Lung microvascular endothelial cell (primary cell): ENCODE data around the gene UBE2E2. TPM values are rescaled to one million over a fixed set of nuclear protein-coding genes. Genes with fewer than 3 reads are reported as not detected.
"Not testable (repeated sequence)": the region's sequence is repeated elsewhere in the genome, so short reads cannot be mapped to it uniquely, and the experiment has no call there.

Experiments
- DNase-seq, 2 donors: peaks; one replicate each; pipeline versions ENCODE4 v3.0.0 to v3.0.0-alpha.2; 2010; ENCODE audit warnings: low read depth in 2 of 2
- total RNA-seq: library from RNA; depleted of rRNA; stranded (reverse); fragments of >200 nt; gene quantifications from 2 replicates; pipeline ENCODE4 v1.2.1, GENCODE V29; 2014

Gene UBE2E2
- total RNA-seq = 20.4 and 28.5 TPM in 2 replicates

DNA sequence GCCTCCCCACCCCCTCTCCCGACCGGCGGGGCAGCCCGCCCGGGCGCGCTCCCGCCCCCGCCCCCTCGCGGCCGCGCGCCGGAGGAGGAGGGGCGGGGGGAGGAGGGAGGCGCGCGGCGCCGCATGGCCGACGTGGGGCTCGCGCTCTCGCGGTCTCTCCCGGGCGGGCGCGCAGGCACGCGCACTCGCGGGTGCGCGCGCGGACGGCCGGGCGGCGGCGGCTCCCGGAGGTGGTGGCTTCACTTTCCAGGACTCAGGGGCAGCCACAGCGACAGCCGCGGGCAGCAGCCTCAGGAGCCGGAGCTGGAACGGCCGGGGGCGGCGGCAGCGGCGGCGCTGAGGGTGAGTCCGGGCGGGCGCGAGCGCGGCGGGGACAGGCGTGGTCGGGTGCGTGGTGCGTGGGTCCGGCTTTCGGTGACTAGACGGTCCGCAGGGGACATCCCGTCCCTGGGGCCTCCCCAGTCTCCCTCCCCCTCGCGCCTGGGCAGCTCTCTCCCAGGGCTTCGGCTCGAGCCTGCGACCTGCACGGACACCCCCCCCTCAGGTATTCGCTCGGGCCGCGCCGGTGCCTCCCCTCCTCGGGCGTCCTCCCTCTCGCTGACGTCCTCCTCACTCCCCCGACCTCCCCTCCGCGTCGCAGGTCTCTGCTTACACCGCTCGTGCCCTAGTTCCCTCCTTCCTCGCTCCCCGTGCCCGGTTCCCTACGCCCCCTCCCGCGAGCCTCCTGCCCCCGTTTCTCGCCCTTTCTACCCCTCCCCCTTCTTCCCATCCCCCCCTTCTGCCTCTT is at the start of gene UBE2E2:
TSS of gene UBE2E2 (plus strand) at position 407 of the 787 bp plus-strand sequence.
- peak; percentile 76 to 87 for DNase-seq

DNA sequence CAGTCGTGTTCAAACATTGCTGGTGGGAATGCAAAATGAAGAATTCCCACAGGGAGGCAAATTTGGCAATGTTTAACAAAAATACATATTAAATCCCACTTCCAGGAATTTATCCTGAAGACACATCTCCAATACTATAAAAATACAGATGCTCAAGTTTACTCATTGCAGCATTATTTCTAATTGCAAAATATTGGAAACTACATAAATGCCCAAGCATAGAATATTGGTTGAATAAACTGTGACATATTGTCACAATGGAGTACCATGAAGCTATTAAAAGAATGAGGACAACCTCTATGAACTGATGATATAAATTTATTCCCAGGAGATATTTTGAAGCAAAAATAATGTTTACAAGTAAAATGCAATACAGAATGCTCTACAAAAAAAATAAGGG is 49.7 kb upstream of the UBE2E2 start:
- no peak for DNase-seq

DNA sequence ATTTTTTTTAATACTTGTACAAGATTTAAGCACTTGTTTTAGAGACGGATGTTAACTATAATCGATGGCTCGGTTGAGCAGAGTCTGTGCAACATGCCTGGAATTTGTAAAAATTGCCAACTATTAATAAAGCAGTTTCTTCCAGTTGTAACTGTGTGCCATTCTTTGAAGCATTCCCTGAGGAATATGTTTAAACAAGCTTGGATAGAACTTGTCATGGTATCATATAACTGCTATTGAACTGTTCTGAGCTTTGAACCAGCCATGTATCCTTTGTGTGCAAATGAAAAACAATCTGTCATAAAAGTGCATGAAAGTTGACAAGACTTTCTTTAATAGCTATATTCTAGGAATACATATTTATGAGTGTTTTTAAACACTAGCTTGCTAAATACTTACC is 45.8 kb upstream of the UBE2E2 start:
- no peak for DNase-seq

DNA sequence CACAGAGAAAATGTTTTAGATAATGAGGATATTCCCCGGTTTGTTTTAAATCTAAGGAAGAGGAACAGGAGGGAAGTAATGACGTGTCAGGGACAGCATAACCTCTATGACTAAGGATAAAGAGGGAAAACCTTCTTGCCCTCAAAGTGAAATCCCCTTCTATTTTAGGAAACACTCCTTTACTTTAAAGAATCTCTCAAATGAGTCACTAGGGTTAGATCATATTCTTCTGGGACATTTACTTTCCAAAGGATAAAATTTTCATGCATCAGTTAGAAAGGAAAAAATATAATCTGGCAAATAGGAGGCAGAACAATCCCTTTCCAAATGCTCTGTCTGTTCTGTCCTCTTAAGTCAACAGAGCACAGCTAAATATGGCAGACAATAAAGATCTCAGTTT is 43.2 kb upstream of the UBE2E2 start:
- peak; percentile 6 to 89 for DNase-seq

DNA sequence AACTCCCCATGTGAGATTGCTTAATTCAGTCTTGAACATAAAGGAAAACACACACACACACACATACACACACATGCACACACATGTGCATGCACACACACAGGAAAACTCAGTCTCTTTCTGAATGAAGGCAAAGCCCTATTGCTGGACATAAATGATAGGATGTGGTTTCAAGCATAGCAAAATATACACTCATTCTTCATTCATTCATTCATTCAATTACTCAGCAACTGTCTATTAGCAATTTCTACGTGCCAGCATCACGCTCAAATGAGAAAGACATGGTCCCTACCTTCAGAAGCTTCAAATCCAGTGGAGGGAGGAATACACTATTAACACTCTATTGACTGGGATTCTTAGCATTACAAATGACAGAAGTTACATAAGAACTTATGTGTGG is 41.8 kb upstream of the UBE2E2 start:
- no peak for DNase-seq

DNA sequence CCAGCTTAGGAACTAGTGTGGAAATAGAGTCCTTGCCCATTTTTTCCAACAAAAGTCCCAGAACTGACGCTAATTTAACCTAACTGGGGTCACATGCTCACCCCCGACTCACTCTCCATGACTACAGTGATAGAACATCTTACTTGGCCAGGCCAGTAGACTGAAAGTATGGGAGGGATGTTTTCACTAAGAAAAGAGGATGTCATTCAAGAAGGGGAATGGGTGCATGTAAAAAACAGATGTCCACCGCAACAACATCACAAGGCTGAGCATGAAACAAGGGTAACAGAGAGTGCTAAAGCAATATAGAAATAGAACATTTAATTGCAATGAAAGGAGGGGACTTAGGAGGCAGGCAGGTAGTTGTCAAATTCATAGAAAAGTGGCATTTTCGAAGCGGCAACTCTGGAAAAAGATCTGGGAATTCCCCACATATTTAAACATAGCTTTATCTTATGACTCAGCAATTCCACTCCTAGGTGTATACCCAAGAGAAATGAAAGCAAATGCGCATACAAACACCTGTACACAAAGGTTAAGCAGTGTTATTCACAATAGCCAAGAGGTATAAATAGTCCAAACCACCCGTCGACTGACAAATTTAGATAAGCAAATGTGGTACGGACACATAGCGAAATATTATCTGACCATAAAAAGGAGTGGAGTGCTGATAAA is 41.1 kb upstream of the UBE2E2 start:
- peak in 1 of 2 donors; percentile 10 for DNase-seq

DNA sequence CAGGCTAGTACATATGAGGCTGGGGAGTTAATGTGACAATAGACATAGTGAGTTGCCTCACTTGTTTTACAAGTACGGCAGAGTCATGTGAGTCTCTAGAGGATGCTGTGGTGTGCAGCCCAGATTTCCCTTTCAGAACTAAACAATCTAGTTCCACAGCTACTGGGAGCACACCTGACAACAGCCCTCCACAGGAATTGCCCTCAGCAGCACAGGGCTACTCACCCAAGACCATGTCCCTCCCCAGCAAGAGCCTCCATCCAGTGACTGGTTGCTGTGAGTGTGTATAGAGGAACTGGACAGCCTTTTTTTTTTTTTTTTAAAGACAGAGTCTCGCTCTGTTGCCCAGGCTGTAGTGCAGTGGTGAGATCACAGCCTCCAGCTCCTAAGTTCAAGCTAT is 40.2 kb upstream of the UBE2E2 start:
- no peak for DNase-seq

DNA sequence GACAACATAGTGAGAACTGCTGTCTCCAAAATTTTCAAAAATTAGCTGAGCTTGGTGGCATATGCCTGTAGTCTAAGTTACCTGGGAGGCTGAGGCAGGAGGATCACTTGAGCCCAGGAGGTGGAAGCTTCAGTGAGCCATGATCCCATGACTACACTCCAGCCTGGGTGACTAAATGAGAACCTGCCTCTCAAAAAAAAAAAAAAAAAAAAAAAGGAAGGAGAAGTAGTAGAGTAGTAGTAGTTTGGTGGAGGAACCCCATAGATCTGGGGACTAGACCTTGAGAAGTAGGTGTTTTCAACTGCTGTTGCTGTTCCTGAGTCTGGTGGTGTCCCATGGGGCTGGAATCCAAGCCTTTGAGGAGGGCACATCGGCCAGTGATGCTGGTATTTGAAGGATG is 38.4 kb upstream of the UBE2E2 start:
- no peak for DNase-seq

DNA sequence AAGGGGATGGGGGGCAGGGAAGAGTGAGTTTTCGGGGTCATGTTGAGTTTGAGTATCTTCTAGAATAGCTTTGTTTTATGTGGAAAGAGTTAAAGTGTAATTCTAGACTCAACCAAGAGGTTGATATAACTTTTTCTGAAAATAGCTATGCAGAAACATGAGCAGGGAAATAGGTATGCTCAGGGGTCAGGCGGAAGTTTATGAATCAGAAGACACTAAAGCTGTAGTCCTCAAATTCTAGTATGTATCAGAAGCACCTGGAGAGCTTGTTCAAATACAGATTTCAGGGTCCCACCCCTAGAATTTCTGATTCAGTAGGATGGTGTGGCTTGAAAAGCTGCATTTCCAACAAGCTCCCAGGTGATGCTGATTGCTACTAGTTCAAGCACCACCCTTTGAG is 37.6 kb upstream of the UBE2E2 start:
- no peak for DNase-seq

DNA sequence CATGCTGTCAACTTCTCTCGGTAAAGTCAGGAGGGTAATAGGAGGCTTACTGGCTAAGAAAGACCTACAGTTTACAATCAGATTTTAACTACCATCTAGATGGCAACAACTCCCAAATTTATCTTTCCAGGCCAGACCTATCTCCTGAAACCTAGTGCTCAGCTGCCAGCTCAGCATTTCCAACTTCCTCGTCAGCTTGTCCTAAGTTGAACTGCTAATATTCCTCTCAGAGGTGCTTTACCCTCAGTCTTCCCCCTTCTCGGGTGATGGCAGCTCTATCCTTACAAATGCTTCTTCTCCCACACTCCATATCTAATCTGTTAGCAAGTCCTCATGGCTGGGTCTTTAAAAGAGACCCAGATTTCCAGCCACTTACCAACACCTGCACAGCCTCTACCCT is 36.9 kb upstream of the UBE2E2 start:
- DNase-seq = no peak

DNA sequence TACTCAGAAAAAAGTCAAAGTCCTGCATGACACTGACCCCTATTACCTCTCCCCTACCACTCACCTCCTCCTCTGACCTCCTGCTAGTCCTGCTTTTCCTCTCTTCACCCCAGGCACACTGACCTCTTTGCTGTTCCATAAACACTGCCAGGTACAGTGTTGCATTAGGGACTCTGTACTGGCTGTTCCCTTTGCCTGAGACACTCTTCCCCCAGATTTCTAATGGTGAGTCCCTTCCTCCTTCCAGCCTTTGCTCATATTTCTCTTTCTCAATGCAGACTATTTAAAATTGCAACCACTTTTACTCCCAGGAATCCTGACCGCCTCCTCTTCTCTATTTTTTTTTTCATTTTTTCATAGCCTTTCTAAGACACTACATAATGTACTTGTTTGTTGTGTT is 36.3 kb upstream of the UBE2E2 start:
- DNase-seq = no peak

DNA sequence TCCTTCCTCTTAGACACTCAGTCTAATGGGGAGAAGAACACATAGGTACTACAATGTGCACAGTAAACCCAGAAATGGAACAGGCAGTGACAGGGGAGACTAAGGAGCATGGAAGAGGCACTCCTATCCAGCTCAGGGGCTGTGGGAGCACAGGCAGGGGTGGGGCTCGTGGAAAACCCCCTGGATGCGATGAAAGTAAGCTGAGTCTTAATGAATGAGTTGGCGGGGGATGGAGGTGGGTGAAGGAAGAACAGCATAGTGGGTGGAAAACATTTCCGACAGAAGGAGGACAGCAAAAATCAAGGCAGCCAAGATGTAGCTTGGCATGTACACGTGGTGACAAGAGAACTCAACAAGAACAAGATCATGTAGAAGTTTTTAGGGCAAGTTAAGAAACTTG is 33.6 kb upstream of the UBE2E2 start:
- DNase-seq = no peak

DNA sequence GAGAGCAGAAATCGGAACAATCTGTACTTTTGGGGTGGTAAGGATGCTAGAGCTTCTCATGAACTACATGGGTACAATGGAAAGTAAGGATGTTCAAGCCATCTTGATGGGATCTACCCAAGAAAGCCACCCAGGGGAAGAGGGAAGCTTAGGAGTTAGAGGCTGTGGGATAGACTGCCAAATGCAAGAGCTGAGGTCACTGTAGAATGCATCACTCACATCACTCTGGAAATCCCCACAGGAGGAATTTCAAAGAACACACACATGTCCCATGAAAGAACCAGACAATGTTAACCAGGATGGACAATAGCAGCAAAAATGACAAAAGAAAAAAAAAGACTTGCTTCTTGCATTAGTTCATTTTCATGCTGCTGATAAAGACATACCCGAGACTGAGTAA is 32.8 kb upstream of the UBE2E2 start:
- peak; percentile 4 to 60 for DNase-seq

DNA sequence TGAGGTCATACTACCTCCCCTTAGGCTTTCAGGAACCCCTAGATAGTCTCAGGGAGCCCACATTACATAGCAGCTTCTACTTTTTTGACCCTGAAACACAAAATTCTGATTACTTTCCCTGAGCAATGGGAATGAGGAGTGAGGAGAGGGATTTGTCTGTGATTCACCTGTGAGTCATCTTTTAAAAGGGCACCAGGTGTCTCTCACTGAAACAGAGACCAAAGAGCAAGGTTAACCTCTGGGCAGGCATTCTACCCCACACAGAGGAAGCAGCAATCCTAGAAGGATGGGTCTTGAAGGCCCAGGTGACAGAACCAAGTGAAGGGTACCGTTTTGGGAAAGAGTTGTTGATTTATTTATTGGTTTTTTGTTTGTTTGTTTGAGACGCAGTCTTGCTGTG is 31.1 kb upstream of the UBE2E2 start:
- DNase-seq = no peak

DNA sequence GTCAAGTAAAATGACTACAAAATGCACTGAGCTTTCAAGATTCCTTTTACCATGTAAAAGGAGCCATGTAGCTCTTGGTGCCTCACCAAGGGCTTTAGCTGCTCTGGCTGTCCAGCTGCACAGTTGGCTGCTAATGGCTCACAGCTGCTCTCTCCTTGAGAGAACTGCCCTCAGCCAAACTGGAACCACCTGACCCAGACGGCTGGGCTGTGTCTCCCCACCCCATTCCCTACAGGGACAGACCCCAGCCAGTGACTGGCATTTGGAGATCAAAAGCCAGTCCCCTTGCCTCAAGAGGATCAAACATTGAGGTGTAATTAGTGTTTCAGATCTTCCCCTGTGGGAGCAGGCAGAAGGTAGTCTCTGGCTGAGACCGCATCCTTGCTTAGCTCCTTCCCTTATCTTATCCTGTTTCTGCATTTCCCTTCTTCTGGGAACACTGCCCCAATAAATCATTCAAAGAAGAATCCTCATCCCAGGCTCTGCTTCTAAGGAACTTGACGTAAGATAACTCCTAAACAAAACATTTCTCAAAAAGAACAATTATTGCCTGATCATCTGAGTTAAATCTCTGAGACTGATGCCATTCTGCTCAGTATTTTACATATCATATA is 28.6 kb upstream of the UBE2E2 start:
- peak in 1 of 2 donors; percentile 8 for DNase-seq

DNA sequence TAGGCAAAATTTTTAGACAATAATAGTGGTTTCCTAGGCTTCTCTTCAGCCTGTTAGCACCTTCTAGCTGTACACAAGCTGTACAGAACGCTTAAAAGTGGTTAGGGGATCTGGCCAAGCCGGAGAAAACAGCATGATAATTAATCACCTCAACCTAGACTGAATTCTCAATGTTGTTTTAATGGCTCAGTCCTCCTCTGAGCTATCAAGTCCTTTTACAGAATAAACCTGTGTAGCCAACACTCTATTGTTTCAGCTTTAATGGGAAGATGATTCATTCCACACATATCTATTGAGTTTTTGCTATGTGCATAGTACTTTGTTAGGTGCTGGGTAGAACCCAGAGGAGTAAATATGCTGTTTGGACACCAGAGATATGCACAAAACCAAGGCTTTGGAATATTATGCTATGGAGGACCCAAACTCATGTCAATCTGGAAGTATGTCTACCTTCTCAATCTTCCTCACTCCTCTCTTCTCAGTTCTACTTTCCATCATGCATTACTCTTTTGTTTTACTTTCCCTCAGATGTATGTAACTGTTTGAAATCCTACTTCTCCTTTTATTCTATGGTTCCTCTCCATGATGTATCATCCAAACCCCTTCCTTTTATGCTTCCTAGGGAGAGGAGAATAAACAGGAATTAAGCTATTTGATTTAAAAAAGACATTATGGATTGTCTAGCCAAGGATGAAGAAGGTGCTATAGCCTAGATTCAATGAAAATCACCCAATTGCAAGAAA is 27.6 kb upstream of the UBE2E2 start:
- DNase-seq = peak; percentile 62 to 70

DNA sequence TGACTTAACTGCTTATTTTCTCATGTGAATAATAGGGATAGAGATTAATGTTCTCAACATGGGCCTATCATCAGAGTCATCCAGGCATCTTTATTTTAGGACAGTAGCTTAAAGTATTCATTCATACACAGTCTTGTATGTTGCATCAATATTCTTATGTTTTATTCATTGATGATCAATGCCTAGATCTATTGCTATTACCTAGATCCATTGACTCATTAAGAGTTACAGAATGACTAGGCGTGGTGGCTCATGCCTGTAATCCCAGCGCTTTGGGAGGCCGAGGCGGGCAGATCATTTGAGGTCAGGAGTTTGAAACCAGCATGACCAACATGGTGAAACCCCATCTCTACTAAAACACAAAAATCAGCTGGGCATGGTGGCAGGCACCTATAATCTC is 26.3 kb upstream of the UBE2E2 start:
- not testable (repeated sequence) for DNase-seq

DNA sequence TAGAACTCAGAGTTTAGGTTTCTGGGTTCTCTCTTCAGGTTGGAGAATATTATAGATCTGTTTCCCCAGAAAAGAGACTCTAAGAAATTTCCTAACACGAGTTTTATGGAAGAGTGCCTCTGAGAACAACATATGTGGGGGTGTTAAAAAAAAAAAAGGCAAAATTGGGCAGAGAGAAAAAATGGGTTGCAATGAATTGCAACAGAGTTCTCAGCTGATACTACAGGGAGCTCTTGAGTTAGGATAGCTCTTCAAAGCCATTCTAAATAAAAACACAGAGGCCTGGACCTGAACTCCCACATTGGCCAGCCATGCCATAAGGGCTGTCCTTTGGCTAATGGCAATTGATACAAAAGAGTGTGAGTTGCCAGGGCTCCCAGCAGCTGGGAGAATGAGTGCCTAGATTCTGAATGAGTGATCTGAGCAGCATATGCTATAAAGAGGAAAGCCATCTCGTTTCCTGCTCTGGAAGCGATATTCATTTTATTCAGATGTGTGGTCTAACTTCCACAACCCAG is 20.1 kb upstream of the UBE2E2 start:
- DNase-seq = no peak

DNA sequence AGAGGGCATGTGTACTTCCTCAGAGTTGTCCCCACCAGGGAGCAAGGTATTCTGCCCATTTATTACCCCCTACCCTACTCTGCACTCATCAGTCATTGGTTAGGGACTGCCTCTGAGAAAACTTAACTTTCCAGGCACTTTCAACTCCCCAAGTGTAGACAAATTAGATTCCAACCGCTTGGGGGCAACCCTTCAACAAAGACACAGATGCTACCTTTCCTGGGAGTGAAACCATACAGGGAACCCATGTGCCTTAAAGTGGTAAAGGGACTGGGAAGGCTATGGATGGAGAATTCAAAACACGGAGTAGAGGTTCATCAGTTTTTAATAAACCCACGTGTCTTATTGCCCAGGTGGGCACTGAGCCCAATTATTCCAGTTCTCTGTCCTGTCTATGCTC is 19.4 kb upstream of the UBE2E2 start:
- DNase-seq = peak; percentile 55 to 71

DNA sequence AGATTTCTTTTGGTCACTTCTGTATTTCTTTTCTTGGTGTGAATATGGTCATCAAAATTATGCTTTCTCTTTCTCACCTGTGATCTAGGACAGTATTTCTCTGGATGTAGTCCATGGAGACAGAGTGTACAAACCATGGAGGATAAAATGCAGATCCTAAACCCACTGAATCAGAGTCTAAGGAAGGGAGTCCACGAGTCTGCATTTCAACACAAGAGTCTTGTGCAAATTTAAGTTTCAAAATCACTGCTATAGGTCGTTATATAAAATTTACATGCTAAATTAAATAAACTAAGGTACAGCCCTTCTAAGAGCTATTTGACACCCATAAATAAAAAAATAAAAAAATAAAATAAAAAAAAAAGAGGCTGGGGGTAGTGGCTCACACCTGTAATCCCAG is 17.3 kb upstream of the UBE2E2 start:
- DNase-seq = no peak

DNA sequence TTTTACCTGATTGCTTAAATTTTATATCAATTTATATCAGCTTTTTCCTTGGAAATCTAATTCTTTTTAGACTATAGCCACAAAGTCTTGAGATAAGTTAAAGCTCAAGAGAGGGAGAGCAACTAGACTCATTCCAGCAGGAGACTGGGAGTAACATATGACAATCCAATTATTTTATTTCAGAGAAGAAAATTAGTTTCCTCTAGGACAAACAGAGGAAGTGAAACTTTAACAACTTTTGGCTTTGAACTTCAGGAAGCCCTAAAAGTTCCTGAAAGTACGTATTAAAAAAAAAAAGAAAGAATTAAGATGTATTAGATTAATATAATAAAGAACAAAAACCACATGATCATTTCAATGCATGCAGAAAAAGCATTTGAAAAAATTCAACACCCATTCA is 13.9 kb upstream of the UBE2E2 start:
- DNase-seq = peak in 1 of 2 donors; percentile 14

DNA sequence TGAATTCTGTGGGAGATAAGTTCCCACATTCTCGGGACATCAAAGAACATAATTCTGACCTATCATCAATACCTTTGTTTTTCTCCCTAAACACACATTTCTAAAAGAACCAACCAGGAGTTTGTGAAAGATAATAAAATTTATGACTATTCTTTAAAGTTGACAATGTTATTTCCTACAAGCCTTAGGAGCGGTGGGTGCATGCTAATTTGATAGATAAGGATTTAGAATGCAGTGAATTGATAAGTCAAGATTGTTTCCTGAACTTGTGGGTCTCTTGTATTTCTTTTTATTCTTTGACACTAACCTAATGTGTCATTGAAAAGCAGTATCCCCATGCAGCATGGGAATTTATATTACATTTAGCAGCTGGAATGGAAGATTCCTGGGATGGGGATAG is 10.3 kb upstream of the UBE2E2 start:
- DNase-seq = no peak
